Measurements from ENCODE around the gene LONRF2.
"Not testable (repeated sequence)": the region's sequence is repeated elsewhere in the genome, so short reads cannot be mapped to it uniquely, and the experiment has no call there.

LONRF2 gene

DNA sequence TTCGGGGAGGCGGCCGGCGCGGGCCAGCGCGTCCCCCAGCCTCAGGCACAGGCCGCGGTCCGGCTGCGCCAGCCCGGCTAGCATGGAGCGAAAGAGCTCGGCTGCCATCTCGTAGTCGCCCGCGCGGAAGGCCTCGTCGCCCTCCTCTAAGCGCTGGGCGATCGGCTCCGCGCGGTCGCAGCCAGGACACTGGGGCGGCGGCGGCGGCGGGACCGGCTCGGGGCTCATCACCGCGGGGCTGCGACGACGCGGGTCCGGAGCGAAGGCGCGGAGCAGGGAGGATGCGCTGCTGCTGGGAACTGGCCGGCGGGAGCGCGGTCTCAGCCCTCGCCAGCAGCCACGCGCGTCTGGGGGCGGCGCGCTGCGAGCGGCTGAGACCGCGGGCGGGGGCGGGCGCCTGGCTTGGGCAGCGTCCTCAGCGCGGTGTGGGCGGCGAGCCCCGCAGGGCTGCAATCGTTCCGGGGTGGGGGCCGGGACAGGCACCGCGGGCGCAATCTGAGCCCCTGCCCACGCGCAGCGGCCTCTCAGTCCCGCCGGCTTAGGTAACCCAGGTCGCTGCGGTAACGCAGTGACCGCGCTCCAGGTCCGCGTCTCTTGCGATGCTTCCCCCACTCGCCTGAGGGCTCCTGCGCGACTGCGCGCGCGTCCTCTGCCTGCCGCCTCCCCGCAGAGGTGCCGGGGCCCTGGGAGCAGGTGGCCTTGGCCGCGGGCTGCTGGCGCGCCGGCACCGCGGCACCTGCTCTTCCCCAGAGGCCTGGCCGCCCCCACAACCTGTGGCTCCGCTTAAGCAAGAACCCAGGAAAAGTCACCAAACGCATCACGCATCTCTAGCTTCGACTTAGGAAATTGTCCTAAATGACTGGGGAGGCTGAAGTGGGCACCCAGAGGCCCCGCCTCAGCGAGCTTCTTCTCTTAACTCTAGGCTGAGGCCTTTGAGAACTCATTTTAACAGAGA, at the start of gene LONRF2:
Gene LONRF2 (minus strand): TSS at position 636 of the 955 bp plus-strand sequence. CDS start 408 bp downstream, at position 228.
- DNase-seq (ENCODE audit: low read depth): no peak

- DNase-seq (ENCODE audit: low read depth): no peak
Observed at GRCh38 chr2:100367163-100367562, 44.9 kb upstream of the LONRF2 start.

DNA sequence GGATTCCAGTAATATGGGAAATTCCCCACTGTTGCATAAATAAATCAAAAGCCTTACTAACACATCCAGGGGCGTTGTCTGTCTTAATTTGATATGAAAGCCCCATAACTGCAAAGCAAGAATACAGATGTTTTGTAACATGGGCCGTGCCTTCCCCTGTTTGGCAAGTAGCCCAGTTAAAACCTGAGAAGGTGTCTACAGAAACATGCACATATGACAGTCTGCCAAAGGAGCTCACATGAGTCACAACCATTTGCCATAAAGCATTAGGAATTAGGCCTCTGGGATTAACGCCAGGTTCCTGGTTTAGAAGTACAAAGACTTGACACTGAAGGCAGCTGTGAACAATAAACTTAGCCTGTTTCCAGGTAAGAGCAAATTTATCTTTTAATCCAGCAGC, 43.1 kb upstream of the LONRF2 start:
- no peak for DNase-seq (ENCODE audit: low read depth)

DNA sequence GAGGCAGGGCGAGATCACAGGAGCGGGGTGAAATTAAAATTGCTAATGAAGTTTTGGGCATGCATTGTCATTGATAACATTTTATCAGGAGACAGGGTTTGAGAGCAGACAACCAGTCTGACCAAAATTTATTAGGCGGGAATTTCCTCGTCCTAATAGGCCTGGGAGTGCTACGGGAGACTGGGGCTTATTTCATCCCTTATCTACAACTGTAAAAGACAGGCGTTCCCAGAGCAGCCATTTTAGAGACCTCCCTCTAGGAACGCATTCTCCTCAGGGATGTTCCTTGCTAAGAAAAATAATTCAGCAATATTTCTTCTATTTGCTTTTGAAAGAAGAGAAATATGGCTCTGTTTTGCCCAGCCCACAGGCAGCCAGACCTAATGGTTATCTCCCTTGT, 40.0 kb upstream of the LONRF2 start:
- DNase-seq (ENCODE audit: low read depth): not testable (repeated sequence)

- no peak for DNase-seq (ENCODE audit: low read depth)
Observed at GRCh38 chr2:100359576-100359975, 37.3 kb upstream of the LONRF2 start.

- DNase-seq (ENCODE audit: low read depth): no peak
Observed at GRCh38 chr2:100358554-100358953, 36.3 kb upstream of the LONRF2 start.

DNA sequence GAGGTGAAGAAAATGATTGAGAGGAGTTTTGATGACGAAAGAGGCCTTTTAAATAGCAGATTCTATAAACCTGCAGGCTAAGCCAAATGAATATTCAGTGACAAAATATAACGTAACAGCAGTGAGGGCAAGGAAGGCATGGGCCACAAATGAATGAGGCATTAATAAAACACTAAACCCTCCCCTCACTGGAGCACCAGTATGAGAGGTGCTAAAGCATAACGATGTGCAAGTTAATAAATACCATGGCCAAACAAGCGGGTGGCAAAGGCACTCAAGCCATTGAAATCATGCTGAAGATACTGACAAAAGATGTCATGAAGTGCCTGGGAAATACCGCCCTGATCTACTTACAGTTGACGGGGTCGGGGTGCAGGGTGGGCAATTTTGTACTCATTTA, 30.2 kb upstream of the LONRF2 start:
- no peak for DNase-seq (ENCODE audit: low read depth)

DNA sequence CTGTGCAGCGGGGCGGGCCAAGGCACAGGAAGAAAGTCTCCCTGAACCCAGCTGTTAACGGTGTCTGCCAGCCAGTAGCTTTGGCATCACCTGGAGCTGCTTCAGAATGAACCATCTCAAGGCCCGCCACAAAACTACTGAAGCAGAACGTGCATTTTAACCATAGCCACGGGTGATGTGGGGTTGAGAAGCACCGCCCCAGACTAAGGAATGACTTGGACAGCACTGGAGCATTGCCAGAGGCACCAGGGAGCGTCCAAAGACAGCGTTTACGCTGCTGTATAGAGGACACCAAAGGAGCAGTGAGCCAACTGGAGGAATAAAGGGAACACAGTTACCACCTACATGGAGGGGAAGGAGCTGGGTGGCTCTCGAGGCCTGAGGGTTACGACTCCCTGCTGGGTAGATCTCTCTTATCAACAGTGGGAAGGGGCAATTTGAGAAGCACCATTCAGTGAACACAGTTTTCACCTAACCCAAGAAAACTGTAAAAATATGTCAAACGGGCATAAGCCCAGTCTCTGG, 28.4 kb upstream of the LONRF2 start:
- no peak for DNase-seq (ENCODE audit: low read depth)

DNA sequence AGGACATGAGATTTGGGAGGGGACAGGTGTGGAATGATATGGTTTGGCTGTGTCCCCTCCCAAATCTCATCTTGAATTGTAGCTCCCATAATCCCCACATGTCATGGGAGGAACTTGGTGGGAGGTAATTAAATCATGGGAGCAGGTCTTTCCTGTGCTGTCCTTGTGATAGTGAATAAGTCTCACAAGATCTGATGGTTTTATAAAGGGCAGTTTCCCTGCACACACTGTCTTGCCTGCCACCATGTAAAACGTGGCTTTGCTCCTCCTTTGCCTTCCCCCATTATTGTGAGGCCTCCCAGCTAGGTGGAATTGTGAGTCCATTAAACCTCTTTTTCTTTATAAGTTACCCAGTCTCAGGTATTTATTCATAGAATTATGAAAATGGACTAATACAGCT, 22.8 kb upstream of the LONRF2 start:
- DNase-seq (ENCODE audit: low read depth): not testable (repeated sequence)

DNA sequence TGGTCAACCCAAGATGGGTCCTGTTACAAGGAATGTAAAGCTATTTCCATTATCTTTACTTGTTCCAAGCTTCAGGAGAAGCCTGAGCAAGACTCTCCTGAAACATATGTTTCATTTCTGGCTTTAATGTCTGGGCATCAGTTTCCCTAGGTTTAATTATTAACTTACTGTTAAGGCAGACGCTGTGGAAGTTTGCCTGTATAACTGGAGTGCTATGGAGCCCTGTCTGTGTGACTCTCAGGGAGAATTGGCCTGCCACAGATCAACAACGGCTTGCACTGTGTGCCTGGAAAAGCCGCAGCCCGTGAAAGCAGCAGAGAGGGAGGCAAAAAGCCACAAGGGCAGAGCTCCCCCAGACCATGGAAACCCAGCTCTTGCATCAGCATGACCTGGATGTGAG, 22.1 kb upstream of the LONRF2 start:
- DNase-seq (ENCODE audit: low read depth): no peak

DNA sequence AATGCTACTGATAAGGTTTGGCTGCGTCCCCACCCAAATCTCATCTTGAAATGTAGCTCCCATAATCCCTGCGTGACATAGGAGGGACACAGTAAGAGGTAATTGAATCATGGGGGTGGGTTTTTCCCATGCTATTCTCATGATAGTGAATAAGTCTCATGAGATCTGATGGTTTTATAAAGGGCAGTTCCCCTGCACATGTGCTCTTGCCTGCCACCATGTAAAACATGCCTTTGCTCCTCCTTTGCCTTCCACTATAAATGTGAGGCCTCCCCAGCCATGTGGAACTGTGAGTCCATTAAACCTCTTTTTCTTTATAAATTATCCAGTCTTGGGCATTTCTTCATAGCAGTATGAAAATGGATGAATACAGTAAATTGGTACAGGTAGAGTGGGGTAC, 20.2 kb upstream of the LONRF2 start:
- not testable (repeated sequence) for DNase-seq (ENCODE audit: low read depth)

- no peak for DNase-seq (ENCODE audit: low read depth)
Observed at GRCh38 chr2:100339823-100340222, 17.5 kb upstream of the LONRF2 start.

GRCh38 chr2:100334929-100335328, 12.6 kb upstream of the LONRF2 start:
- DNase-seq (ENCODE audit: low read depth): no peak

GRCh38 chr2:100327742-100328141, 5.4 kb upstream of the LONRF2 start:
- no peak for DNase-seq (ENCODE audit: low read depth)

GRCh38 chr2:100321179-100321865, 979 bp downstream of the LONRF2 start:
- DNase-seq (ENCODE audit: low read depth): no peak

DNA sequence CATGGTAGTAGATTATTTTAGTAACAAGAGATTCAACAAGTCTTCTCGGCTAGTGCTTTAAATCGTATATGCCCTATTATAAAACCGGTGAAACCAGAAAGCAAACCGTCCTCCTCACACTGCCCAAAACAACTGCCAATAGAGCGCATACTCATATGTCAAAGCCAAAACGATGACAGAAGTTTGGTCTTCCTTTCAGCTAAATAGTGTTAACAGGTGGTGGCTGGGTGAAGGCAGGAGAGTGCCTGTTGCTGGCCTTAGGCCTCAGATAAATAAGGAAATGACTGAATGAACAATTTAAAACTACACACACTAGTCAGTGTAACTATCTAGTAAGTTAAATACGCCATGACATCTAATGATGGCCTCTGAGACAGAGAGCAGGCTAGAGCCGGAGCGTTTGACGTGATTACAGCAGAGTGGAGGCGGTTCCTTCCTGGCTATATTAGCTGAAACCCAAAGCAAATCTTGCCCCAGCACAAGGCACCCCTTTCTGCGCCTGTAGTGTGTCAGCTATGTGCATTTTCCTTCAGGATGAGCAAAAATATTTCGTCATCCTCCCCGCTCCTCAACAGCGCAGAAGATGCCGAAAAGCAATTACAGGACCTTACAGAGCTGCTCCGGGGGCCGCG, 1.6 kb downstream of the LONRF2 start:
- no peak for DNase-seq (ENCODE audit: low read depth)

DNA sequence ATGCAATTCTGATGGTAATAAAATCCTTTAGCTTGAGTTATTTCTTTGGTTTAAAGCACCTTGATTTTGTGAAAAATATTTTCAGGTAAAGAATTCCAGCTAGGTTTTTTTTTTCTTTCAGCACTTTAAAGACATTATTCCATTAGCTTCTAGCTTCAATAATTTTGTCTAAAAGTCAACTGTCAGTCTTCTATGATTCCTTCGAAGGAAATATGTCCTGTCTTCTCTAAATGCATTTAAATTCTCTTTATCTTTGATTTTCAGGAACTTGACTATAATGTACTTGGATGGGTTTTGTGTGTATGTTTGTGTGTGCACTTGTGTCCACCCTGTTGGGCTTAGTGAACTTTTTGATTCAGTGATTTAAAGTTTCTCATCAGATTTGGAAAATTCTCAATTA, 4.7 kb downstream of the LONRF2 start:
- DNase-seq (ENCODE audit: low read depth): no peak

DNA sequence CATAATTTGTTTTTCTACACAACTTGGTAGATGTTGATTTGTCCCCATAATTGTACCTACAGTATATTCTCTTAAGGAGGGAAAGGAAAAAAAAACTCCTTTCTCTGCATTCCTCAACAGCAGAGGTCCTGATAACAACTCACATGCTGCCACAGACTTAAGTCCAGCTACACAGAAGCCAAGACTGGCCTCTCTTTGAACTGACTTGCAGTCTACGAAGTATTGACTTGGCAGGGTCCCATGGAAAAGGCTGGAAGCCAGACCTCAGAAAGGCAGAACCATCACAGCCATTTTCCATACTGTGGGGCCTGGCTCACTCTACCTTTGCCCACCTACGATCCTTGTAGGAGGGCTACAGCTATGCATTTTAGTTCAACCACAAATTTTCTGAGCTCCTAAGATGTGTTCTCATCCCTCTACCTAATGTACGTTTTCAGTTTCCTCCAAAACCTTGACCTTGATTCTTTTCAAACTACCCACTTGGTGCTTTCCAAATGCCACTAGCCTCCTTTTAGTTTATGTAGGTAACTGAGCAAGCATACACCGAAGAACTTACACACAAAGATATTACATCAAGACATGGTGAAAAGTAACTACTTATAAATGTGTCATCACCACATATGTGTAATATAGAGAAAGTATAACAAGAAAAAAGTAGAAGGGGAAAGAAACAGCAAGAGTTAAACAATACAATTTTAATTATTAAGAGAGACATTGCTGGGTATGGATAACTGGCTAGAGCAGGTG, 12.2 kb downstream of the LONRF2 start:
- DNase-seq (ENCODE audit: low read depth): no peak

- DNase-seq (ENCODE audit: low read depth): no peak
Observed at GRCh38 chr2:100309311-100309710, 13.0 kb downstream of the LONRF2 start.

- no peak for DNase-seq (ENCODE audit: low read depth)
Observed at GRCh38 chr2:100303744-100304143, 18.6 kb downstream of the LONRF2 start.

DNA sequence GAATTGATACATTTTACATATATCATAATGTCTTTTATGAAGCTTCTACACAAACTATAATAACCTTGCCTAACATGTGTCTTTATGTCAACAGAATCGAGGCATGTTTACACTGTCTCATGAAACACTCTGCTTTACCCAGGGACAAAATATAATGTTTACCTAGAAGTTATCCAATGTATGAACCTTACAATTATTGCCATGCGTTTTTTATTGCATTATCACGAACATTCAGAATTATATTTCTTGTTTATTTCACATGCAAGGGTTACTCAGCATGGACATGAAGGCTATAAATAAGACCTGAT, 19.8 kb downstream of the LONRF2 start:
- DNase-seq (ENCODE audit: low read depth): no peak
